Activated CD4-positive, alpha-beta T cell treated with anti-CD3 and anti-CD28 coated beads, Interleukin-2, amount 50 U/mL, for 4 hours (primary cell): ENCODE data around the gene VPS13A.

Experiments
- DNase-seq, 2 experiments: peaks; one replicate each; pipeline ENCODE4 v3.0.0-alpha.2; 2020

VPS13A gene

GRCh38 chr9:77469515-77470231 lies 292.3 kb downstream of the VPS13A start:
- DNase-seq, result no peak
